Caco-2 (cell line): ENCODE measurements around the gene PXMP4. TPM values are rescaled to one million over a fixed set of nuclear protein-coding genes. Genes with fewer than 3 reads are reported as not detected.

Experiments
- BruUV-seq: library from RNA; stranded (reverse); fragments of 400-500 nt; replicated peaks from 2 replicates; lab custom pipeline; 2021; lab: Mats Ljungman, UMichigan
- CTCF ChIA-PET: fragments of 300-600 bp; sonication (Branson Sonifier 250); formaldehyde crosslinking; loops from one replicate; lab custom pipeline; 2022; ENCODE audit warnings: antibody characterized with exemption; lab: Charles Lee
- POLR2A ChIA-PET: fragments of 300-600 bp; sonication (Branson Sonifier 250); formaldehyde crosslinking; loops from one replicate; lab custom pipeline; 2022; ENCODE audit warnings: antibody characterized with exemption; lab: Charles Lee
- DNase-seq, 2 experiments: peaks; one replicate each; pipeline versions ENCODE4 v3.0.0 to v3.0.0-alpha.2; 2020 to 2022
- H3K27me3 ChIP-seq: replicated peaks from 2 replicates; pipeline ENCODE4 v1.6.0; 2011; ENCODE audit warnings: low read length; ENCODE audit not compliant: control insufficient read depth, insufficient read depth
- H3K36me3 ChIP-seq: 2 replicates; pipeline ENCODE4 v1.5.1; 2011; ENCODE audit warnings: low read length; ENCODE audit not compliant: control insufficient read depth, insufficient read depth
- H3K4me1 ChIP-seq: fragments of 250-450 bp; sonication (Bioruptor Pico); 2 replicates; pipeline ENCODE4 v1.5.1; 2020; ENCODE audit warnings: mild to moderate bottlenecking
- H3K4me3 ChIP-seq: 2 replicates; pipeline ENCODE4 v1.5.1; 2011; ENCODE audit warnings: low read depth, mild to moderate bottlenecking, control low read depth, low read length
- H3K9me3 ChIP-seq: fragments of 250-450 bp; sonication (Bioruptor Pico); 2 replicates; pipeline ENCODE4 v1.5.1; 2020; ENCODE audit warnings: mild to moderate bottlenecking, moderate library complexity
- H3K27ac Mint-ChIP-seq: one replicate; pipeline ENCODE4 v1.8.0; 2022; ENCODE audit warnings: mixed read lengths; ENCODE audit not compliant: unreplicated experiment
- H3K27me3 Mint-ChIP-seq: one replicate; pipeline ENCODE4 v1.8.0; 2022; ENCODE audit warnings: mixed read lengths; ENCODE audit not compliant: insufficient read depth, unreplicated experiment
- H3K36me3 Mint-ChIP-seq: one replicate; pipeline ENCODE4 v1.8.0; 2022; ENCODE audit warnings: mild to moderate bottlenecking, mixed read lengths; ENCODE audit not compliant: insufficient read depth, unreplicated experiment
- H3K4me1 Mint-ChIP-seq: one replicate; pipeline ENCODE4 v1.8.0; 2022; ENCODE audit warnings: low read depth, mixed read lengths; ENCODE audit not compliant: unreplicated experiment
- H3K4me3 Mint-ChIP-seq: one replicate; pipeline ENCODE4 v1.8.0; 2022; ENCODE audit warnings: mild to moderate bottlenecking, moderate library complexity, mixed read lengths; ENCODE audit not compliant: unreplicated experiment
- H3K9me3 Mint-ChIP-seq: one replicate; pipeline ENCODE4 v1.8.0; 2022; ENCODE audit warnings: mixed read lengths; ENCODE audit not compliant: unreplicated experiment
- intact Hi-C: fragments of 100-400 bp; cut with micrococcal nuclease; formaldehyde crosslinking; loops from one replicate; pipeline ENCODE4 v1.10.0; 2022; ENCODE audit not compliant: unreplicated experiment
- total RNA-seq: library from RNA; stranded (reverse); gene quantifications from 2 replicates; pipeline ENCODE4 v1.2.3, GENCODE V29; 2022
- TF ChIP-seq, protein P1 (sequence below), 2 experiments: fragments of 200-600 bp in 1 of 2; IDR thresholded peaks; 1 replicate in 1 of 2; 2 replicates in 1 of 2; pipeline versions ENCODE4 v1.5.1 to v1.8.0; 2011 to 2022; ENCODE audit warnings: antibody characterized with exemption in 1 of 2, control low read depth in 1 of 2, inconsistent platforms in 1 of 2, low read depth in 1 of 2, low read length in 1 of 2, mild to moderate bottlenecking in 1 of 2, moderate library complexity in 1 of 2; ENCODE audit not compliant: insufficient read depth in 1 of 2, severe bottlenecking in 1 of 2, unreplicated experiment in 1 of 2

PXMP4 gene
- total RNA-seq, 1 experiment from 2014 or later: 39.5 TPM

DNA sequence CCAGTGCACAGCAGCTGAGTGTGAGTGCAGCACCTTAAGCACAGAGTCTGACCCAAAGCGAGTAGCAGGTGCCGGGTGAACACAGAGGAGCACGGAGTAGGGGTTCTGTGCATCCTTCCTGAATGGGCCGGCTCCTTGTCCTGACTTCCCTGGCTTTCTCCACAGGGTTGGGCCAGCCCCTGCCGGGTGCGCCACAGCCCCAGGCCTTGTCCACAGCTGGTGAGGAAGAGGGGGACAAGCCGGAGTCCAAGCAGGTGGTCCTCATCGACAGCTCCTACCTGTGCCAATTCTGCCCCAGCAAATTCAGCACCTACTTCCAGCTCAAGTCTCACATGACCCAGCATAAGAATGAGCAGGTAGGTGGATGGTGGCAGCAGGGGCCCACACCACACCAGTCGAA is 46.6 kb upstream of the PXMP4 start:
- H3K9me3 ChIP-seq: 0 out of 2 replicates have a peak, but pooled peaks cover 3% of the 10 kb centered on the region
- Mint-ChIP-seq H3K4me3 (no peak overlapping the region), H3K27me3 (no peaks in the 10 kb centered on the region), H3K36me3 (no peaks in the 10 kb centered on the region), H3K9me3 (no peaks in the 10 kb centered on the region), H3K27ac (no peak overlapping the region), H3K4me1 (no peaks in the 10 kb centered on the region)
- DNase-seq: no peak
- H3K4me1 ChIP-seq: no peaks in the 10 kb centered on the region
- no peaks in the 10 kb centered on the region for H3K36me3 ChIP-seq
- BruUV-seq: no TSS peak
- CTCF ChIA-PET: no interaction called here
- TF ChIP-seq, protein P1, sequence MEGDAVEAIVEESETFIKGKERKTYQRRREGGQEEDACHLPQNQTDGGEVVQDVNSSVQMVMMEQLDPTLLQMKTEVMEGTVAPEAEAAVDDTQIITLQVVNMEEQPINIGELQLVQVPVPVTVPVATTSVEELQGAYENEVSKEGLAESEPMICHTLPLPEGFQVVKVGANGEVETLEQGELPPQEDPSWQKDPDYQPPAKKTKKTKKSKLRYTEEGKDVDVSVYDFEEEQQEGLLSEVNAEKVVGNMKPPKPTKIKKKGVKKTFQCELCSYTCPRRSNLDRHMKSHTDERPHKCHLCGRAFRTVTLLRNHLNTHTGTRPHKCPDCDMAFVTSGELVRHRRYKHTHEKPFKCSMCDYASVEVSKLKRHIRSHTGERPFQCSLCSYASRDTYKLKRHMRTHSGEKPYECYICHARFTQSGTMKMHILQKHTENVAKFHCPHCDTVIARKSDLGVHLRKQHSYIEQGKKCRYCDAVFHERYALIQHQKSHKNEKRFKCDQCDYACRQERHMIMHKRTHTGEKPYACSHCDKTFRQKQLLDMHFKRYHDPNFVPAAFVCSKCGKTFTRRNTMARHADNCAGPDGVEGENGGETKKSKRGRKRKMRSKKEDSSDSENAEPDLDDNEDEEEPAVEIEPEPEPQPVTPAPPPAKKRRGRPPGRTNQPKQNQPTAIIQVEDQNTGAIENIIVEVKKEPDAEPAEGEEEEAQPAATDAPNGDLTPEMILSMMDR (IDR thresholded peaks at IDR 0.05; ENCODE audit: insufficient read depth in 1 of 2, low read depth in 1 of 2, low read length in 1 of 2, severe bottlenecking in 1 of 2, unreplicated experiment in 1 of 2): no peak
- H3K4me3 ChIP-seq: no peak overlapping the region
- H3K27me3 ChIP-seq: no peaks in the 10 kb centered on the region
- POLR2A ChIA-PET: no interaction called here
- intact Hi-C loops: no loop called here

DNA sequence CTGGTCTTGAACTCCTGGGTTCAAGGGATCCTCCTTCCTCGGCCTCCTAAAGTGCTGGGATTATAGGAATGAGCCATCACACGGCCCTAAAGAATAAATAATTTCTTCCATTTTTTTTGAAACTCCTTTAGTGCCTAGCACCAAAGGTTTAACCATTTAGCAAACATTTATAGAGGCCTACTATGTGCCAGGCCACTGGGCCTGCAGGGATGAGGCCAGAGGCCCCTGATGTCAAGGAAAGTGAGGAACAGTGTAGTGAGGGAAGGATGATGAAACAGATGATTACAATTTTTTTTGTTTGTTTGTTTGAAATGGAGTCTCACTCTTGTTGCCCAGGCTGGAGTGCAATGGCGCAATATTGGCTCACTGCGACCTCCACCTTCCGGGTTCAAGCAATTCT is 45.5 kb upstream of the PXMP4 start:
- Histone ChIP-seq H3K4me3 (no peak overlapping the region), H3K36me3 (no peaks in the 10 kb centered on the region), H3K9me3 (0 out of 2 replicates have a peak, but pooled peaks cover 3% of the 10 kb centered on the region), H3K4me1 (no peaks in the 10 kb centered on the region), H3K27me3 (no peaks in the 10 kb centered on the region)
- Mint-ChIP-seq H3K9me3 (no peaks in the 10 kb centered on the region), H3K4me1 (no peaks in the 10 kb centered on the region), H3K27ac (no peak overlapping the region), H3K36me3 (no peaks in the 10 kb centered on the region), H3K4me3 (no peak overlapping the region), H3K27me3 (no peaks in the 10 kb centered on the region)
- POLR2A ChIA-PET: no interaction called here
- DNase-seq: no peak
- intact Hi-C loops: no loop called here
- no TSS peak for BruUV-seq
- TF ChIP-seq, protein P1 (IDR thresholded peaks at IDR 0.05; ENCODE audit: insufficient read depth in 1 of 2, low read depth in 1 of 2, low read length in 1 of 2, severe bottlenecking in 1 of 2, unreplicated experiment in 1 of 2): no peak
- CTCF ChIA-PET: no interaction called here

DNA sequence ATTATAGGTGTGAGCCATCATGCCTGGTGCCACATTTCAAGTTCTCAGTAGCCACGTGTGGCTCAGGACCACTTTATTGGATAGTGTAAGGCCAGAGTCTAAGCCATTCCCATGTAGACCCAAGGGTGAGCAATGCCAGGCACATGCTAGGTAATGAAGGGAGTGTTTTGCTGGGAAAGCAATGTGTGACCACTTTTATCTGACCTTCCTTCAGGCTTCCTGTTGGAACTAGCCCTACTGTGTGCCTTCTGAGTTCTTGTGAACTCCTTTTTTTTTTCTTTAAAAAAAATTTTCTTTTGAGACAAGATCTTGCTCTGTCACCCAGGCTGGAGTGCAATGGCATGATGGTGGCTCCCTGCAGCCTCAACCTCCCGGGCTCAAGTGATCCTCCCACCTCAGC is 45.0 kb upstream of the PXMP4 start:
- no peaks in the 10 kb centered on the region for H3K27me3 Mint-ChIP-seq
- CTCF ChIA-PET: no interaction called here
- TF ChIP-seq, protein P1 (IDR thresholded peaks at IDR 0.05; ENCODE audit: insufficient read depth in 1 of 2, low read depth in 1 of 2, low read length in 1 of 2, severe bottlenecking in 1 of 2, unreplicated experiment in 1 of 2): no peak
- intact Hi-C loops: no loop called here
- no peaks in the 10 kb centered on the region for H3K4me1 Mint-ChIP-seq
- 0 out of 2 replicates have a peak, but pooled peaks cover 3% of the 10 kb centered on the region for H3K9me3 ChIP-seq
- no peak overlapping the region for H3K27ac Mint-ChIP-seq
- POLR2A ChIA-PET: no interaction called here
- no peaks in the 10 kb centered on the region for H3K9me3 Mint-ChIP-seq
- BruUV-seq: no TSS peak
- no peaks in the 10 kb centered on the region for H3K36me3 Mint-ChIP-seq
- H3K27me3 ChIP-seq: no peaks in the 10 kb centered on the region
- DNase-seq: no peak
- no peaks in the 10 kb centered on the region for H3K4me1 ChIP-seq
- no peak overlapping the region for H3K4me3 ChIP-seq
- no peak overlapping the region for H3K4me3 Mint-ChIP-seq
- no peaks in the 10 kb centered on the region for H3K36me3 ChIP-seq
